Measurements from ENCODE around the gene ARL17B.
"Not testable (repeated sequence)": the region's sequence is repeated elsewhere in the genome, so short reads cannot be mapped to it uniquely, and the experiment has no call there.

Gene ARL17B

DNA sequence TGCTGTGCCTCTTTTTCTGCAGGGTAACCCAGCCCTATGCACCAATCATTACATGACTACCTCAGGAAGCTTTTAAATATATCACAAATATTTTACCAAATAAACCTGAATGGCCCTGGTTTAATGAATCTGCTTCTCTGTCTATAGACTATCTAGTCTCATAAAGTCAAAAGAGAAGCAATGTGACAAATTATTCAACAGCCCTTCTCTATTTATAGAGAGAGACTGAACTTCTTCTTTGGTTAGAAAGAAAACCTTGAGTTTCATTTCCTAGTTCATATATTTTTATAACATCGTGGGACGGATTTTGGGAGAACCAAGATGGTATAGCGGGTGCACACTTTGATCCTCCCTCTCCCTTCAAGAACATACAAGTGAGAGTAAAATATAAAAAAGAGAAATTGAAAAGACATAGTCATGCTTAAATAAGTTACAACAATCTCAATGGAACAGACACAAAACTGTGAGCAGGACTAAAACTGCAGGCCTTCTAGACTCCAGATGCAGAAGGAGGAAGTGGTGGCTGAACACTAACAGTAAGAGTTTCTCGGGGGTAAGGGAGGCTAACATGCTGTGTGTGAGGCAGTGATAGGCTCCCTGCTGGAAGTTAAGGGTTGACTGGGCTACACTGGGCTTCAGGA lies 70.5 kb downstream of the ARL17B start:
- DNase-seq (ENCODE audit: low read depth), result not testable (repeated sequence)

DNA sequence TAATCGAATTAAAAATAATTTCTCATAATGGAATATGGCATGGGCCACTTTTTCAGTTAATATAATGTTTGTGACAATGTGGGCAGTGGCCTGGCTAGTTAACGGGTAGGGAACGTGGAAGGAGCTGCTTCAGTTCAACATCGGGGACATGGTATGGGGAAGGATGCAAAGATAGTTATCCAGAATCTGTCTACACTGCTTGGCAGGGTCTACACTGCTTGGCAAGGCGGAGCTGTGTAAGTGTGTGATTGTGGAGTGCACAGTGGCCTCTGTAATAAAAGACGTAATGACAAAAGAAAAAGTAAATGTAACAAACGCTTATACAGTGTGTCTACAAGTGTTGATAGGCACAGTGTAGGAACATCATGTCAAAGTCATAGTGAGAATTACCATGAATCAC lies 74.0 kb downstream of the ARL17B start:
- not testable (repeated sequence) for DNase-seq (ENCODE audit: low read depth)

DNA sequence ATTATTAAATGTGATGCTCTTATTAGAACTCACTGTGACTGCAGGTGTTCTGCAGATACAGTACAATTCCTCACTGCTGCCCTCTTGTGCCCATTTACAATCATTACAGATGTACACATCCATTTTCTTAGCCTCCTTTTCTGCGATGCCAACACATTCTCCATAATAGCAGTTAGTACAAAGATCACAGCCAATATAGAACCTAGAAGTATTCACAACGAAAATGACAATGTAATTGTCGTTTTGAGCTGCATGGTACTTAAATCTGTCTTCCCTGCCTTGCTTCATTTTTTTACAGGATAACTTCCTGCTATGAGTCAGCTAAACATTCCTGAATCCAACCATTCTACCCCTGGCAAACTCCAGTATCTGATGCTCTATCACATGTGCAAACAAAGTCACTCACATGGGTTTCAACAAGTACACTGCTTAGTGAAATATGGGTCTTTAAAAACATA lies 74.8 kb downstream of the ARL17B start:
- peak; percentile 46 for DNase-seq (ENCODE audit: low read depth)

DNA sequence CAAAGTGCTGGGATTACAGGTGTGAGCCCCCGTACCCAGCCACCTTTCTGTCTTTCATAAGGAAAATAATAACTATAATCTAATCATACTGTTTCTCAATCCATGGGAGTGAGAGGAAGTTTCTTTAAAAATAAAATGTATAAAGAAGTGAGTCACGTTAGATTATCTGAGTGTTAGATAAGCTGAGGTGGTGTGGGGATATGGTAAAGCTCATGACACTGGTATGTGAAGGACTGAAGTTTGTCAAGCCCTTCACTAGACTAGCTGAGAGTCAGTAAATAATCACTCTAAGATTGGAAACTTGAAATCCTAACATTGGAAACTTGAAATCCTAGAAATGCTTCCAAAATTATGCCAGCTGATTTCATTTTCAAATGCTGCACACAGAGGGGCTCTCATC lies 76.1 kb downstream of the ARL17B start:
- not testable (repeated sequence) for DNase-seq (ENCODE audit: low read depth)

DNA sequence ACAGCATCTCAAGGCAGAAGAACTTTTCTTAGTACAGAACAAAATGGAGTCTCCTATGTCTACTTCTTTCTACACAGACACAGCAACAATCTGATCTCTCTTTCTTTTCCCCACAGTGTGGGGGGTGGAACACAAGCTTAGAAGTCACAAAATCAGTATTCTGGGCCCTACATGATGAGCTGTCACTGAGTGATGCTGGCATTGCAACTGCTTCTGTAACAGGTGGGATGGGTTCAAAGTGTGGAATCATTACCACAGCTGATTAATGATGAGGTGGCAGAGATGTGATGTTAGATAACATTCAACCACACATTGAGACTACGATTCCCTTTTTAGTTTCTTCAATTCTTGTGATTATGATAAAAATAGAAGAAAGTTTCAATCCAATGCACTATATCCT lies 77.1 kb downstream of the ARL17B start:
- DNase-seq (ENCODE audit: low read depth), result not testable (repeated sequence)

DNA sequence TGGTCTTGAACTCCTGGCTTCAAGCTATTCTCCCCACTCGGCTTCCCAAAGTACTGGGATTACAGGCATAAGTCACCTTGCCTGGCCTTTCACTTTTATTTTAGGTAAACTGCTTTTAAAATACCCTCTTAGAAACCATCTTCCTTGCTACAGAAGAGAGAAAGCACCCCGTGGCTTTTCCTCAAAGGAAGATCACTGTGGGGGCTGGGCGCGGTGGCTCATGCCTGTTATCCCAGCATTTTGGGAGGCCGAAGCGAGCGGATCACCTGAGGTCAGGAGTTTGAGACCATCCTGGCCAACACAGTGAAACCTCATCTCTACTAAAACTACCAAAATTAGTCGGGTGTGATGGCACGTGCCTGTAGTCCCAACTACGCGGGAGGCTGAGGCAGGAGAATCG lies 78.9 kb downstream of the ARL17B start:
- DNase-seq (ENCODE audit: low read depth), result not testable (repeated sequence)

DNA sequence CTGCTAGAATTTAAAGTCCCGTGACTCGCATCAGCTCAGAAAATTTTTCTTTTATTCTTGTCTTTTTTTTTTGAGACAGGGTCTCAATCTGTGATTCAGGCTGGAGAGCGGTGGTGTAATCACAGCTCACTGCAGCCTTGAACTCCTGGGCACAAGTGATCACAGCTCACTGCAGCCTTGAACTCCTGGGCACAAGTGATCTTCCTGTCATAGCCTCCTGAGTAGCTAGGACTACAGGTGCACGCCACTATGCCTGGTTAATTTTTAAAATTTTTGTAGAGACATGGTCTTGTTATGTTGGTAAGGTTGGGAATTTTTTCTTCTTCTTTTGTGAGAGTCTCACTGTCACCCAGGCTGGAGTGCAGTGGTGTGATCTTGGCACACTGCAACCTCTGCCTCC lies 80.2 kb downstream of the ARL17B start:
- DNase-seq (ENCODE audit: low read depth), result not testable (repeated sequence)

DNA sequence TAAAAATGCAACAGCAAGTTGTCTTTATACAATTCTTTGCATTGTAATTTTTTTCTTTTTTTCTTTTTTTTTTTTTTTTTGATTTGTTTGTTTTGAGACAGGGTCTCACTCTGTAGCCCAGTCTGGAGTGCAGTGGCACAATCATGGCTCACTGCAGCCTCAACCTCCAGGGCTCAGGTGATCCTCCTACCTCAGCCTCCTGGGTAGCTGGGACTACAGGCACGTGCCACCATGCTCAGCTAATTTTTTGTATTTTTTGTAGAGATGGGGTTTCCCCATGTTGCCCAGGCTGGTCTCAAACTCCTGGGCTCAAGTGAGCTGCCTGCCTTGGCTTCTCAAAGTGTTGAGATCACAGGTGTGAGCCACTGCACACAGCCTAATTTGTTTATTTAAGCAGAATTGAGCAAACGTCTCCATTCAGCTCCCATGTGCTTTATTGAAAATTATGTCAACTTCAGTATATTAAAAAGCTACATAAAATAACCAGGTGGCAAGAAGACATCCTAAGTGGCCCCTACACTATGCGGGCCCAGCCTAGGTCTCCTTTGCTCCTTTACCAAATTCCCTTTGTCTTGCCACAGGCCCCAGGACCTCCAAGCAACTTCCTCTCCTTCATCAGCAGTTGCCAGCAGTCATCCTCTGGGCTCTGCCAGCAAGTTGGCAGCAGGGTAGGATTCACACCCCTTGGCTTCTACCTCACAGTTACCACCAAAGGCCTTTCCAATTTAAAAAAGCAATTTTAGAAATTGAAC lies 84.7 kb downstream of the ARL17B start:
- DNase-seq (ENCODE audit: low read depth), result not testable (repeated sequence)

DNA sequence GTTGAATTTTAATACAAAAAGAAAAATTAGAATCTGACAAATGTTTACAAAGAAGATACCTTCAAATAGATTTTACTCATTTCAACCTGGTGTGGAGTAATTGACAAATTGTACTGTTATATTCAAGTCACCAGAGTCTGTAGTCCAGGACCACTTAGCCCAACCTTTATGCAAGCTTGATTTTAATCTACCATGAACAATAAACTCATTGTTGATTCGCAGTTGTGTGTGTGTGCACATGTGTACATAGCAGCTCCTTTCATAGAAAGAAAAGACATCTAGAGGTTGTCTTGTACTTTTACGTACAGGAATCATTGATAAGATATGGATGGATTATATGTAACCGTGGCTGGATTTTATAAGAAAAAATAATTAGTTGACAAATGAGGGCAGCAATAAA lies 87.3 kb downstream of the ARL17B start:
- no peak for DNase-seq (ENCODE audit: low read depth)

DNA sequence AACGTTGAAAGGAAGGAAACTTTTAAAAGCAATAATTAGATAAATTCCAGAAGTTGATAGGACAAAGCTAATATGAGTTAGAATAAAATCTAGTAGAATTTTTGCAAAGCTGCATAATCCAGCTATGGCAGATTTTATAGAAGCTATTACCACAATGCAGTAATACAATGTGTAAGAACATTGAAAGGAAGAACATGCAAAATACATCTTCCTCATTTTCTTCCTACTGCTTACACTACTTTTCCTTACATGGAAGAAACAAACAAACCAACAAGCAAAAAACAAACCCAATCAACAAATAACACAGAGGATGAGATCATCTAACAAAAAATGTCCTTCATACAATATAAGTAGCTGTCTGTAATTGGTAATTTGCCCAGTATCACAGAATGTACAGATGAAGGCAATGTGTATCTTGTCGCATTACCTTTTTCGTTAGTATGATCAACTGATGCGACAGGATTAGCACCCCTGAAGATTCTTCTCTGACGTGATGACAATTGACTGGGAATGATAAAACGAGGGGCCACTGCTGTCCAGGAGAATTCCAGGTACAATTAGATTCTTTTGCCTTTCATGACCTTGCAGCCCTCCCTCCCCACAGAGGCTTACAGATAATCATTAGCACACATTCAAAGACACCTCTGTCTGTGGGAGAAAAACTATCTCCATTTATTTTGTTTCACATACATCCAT lies 87.9 kb downstream of the ARL17B start:
- DNase-seq (ENCODE audit: low read depth), result no peak

DNA sequence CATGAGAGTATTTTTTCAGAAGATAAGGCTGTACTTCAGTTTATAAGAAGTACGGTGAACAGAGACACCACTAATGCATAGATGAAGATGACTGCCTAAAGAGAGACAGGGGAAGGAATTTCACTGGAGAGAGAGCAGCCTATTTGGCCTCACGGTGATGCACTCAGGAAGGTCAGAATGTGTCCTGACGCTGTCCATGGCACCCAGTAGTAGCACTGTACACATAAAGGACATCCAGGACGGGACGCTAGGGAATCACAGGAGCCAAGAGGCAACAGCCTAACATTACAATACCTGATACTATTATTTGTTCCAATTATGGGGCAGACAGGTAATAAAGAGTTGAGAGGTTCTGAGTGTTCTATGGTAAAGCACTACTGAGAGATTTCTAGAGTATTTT lies 91.5 kb downstream of the ARL17B start:
- no peak for DNase-seq (ENCODE audit: low read depth)

DNA sequence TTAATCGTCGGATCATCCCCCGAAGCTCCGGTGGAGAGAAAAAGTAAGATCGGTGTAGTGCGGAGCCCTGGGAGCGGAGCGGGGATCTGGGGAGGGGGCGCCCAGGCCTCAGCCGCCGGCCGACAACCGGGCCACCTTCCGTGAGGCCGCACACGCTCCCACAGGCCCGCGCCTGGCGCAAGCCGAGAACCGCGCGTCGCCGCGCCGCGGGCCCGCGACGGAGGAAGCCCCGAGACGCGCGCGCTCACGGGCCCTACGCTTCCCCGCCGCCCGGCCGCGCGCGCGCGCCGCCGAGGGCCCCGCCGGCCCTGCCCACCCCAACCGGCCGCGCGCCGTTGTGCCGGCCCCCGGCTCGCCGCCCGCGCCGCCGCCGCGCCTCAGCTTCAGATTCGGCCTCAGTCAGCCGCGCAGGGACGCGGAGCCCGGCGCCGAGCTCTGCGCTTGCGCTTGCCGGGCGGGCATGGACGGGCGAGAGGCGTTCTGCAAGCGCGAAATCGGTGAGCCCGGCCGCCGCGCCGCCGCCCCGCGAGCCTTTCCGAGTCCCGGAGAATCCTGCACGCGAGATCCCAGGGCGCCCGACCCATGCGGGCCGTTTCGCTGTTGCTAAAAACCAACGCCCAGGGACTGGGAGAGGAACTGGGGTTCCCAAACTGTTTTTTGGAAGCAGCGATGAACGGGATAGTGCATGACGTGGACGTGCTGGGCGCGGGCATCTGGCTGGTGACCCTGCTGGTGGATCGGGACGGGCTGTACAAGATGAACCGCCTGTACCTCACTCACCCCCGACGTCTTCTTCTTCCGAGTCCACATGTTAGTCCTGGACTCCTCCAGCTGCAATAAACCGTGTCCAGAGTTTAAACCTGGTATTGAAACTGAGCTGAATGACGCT lies 94.7 kb downstream of the ARL17B start:
- DNase-seq (ENCODE audit: low read depth), result peak; percentile 87

DNA sequence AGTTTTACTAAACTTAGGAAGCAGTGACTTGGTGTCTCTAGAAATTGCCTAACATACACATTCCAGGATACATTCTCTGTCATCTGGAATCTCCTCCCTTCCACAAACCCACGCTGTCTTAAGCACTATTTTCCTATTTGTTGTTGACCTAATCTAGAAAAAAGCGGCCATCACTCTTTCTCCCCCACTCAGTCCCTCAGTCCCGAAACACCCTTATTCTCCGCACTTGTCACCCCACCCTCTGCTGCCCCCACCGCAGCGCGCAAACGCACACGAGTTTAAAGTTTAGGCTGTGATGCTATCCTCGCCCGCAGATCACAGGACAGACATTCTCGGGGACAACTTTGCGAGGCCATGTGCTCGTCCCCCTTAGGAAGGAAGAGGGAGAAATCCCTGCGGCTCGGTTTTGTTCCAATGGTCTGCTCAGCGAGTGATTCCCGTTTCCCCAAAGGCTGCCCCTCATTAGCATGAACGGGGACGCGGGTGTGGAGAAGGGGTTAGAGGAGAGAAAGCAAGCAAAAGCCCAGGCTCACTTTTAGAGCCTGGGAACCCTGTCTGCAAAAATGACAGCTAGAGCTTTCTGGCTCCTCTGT lies 95.4 kb downstream of the ARL17B start:
- not testable (repeated sequence) for DNase-seq (ENCODE audit: low read depth)

DNA sequence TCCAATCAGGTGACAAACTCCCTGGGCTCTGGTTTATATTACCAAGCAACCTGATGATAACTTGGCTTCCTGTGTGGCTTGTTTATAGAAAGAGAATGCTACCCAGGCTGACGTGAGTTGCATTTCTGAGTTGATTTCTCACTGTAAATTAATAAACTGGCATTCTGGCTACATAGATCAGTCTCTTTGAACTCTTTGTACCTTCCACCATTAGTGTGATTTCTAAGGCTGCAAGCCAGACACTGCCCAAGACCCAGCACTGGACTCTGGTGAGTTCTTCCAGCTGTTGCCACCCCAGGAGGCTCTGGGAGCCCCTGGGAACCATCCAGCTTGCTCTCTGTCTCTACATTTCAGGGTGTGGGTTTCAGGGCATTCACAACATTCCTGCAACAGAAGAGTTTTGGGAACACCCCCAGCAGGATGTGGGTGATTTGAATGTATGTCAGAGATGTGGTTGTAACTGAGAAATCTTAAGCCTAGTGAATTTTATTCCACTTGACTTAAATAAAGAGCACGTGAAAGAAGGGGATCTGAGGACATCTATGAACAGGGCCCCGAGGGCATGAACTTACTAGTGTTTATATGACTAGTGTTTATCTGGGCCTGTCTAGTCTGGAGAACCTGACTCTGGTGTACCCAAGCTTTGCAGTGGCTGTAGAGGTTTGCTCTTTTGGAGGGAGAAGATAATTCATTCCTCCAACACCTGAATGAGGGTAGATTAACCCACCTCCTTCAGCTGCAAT lies 96.9 kb downstream of the ARL17B start:
- DNase-seq (ENCODE audit: low read depth), result no peak

DNA sequence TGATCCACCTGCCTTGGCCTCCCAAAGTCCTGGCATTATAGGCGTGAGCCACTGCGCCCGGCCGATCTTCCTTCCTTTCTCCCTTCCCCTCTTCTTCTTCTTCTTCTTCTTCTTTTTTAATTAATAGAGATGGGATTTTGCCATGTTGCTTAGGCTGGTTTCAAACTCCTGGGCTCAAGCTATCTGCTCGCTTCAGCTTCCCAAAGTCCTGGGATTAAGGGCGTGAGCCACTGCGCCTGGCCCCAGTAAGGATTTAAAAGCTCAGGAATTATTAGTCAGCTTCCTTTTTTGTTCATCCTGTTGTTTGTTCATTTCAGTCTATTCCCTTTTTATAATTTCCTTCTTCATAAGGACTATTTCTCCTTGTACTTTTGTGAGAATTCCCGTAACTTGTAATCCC lies 99.3 kb downstream of the ARL17B start:
- DNase-seq (ENCODE audit: low read depth), result no peak

DNA sequence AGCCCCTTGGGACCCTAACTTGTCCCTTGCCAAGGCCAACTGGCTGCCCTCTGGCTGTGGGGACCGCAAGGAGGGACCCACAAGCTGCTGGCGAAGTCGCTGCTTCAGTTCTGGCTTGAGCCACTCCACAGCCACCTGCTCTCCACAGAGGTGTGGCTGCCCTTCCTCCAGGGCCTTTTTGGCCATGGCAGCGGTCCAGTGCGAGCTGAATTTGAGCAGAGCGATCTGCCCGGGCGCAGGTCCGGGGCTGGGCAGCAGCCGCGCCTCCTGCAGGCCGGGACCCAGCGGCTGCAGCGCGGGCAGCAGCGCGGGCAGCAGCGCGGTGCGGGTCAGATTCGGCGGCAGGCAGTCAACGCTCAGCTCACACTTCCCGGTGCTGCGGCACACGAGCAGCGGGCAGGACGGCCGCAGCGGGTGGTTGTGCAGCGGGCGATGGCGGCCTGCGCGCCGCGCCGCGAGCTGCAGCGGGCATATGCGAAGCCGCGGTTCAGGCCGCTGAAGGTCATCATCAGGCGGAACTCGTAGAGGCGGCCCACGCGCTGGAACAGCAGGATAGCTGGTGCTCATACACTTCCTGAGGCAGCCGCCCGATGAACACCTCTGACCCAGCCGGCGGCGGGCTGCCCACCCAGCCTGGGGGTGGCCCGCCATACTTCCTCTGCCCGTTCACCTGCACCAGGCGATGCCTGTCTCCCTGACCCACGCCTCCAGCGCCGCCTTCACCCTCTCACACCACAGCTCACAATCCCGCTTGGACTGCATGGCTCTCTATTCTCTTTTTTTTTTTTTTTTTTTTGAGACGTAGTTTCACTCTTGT lies 101.5 kb downstream of the ARL17B start:
- not testable (repeated sequence) for DNase-seq (ENCODE audit: low read depth)

DNA sequence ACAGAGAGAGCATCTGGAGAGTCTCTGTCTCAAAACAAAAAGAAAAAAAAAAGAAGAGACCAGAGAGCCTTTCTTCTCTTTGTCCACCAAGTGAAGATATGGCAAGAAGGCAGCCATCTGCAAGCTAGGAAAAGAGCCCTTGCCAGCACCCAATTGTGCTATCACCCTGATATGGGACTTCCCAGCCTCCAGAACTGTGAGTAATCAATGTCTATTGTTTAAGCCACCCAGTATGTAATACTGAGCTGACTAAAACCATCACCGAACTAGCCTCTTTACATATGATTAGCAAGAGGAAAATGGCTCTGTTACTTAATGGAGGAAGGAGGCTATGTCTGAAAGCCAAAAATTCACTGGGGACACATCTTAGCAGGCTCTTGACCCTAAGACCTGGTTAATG lies 105.2 kb downstream of the ARL17B start:
- DNase-seq (ENCODE audit: low read depth), result not testable (repeated sequence)

DNA sequence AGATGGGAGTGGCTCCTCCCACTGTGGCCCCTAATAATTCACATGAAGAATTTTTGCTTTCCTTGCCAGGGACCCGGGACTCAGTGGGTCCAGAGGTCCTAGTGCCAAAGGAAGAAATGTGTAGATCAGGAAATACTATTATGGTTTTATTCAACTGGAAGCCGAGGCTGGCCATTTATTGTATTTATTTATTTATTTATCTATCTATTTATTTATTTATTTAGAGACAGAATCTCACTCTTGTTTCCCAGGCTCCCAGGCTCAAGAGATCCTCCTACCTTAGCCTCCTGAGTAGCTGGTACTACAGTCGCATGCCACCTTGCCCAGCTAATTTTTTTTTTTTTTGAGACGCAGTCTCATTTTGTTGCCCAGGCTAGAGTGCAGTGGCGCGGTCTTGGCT lies 107.4 kb downstream of the ARL17B start:
- DNase-seq (ENCODE audit: low read depth), result not testable (repeated sequence)

DNA sequence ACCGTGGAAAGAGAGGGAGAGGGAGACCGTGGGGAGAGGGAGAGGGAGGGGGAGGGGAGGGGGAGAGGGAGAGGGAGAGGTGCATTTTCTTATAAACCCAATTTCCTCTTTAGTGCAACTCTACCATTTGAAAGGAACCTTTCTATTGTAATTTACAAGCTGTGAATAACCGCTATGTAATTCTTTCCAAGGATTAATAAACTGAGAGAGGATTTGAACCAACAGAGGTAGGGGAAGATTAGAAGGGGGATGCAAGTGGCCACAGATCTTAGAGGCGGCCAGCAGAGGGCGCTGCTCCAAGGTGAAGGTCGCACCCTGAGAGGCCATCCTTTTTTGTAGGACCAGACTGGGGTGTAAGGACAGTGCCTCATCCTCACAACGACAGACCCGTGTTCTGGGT lies 107.8 kb downstream of the ARL17B start:
- DNase-seq (ENCODE audit: low read depth), result not testable (repeated sequence)

DNA sequence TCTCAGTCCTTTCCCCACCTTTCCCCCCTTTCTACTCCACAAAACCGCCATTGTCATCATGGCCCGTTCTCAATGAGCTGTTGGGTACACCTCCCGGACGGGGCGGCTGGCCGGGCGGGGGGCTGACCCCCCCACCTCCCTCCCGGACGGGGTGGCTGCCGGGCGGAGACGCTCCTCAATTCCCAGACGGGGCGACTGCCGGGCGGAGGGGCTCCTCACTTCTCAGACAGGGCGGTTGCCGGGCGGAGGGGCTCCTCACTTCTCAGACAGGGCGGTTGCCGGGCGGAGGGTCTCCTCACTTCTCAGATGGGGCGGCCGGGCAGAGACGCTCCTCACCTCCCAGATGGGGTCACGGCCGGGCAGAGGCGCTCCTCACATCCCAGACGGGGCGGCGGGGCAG lies 108.8 kb downstream of the ARL17B start:
- not testable (repeated sequence) for DNase-seq (ENCODE audit: low read depth)

Data from stromal cell of bone marrow (primary cell).